Vagina (tissue), 2 donors: Measurements from ENCODE around the gene OR5D14.

ENCODE experiments used
- POLR2A ChIP-seq, 2 donors: fragments of 450-650 bp; IDR thresholded peaks; one replicate each; pipeline ENCODE4 v1.6.1; 2017; ENCODE audit warnings: antibody characterized with exemption in 2 of 2, mild to moderate bottlenecking in 2 of 2, moderate library complexity in 2 of 2
- POLR2AphosphoS5 ChIP-seq, 2 donors: sonication (generic); formaldehyde crosslinking; IDR thresholded peaks; one replicate each; pipeline ENCODE4 v1.9.0; 2017; ENCODE audit warnings: antibody characterized with exemption in 2 of 2, mild to moderate bottlenecking in 2 of 2, low read depth in 1 of 2; ENCODE audit not compliant: insufficient read depth in 1 of 2
- TF ChIP-seq, protein P1 (sequence below), 3 experiments: fragments of 450-650 bp in 2 of 3; fragments of 200-600 bp in 1 of 3; sonication (generic) in 1 of 3; IDR thresholded peaks; one replicate each; pipeline ENCODE4 v1.5.1; 2017 to 2019; ENCODE audit warnings: antibody characterized with exemption in 3 of 3, mild to moderate bottlenecking in 2 of 3, moderate library complexity in 2 of 3

DNA sequence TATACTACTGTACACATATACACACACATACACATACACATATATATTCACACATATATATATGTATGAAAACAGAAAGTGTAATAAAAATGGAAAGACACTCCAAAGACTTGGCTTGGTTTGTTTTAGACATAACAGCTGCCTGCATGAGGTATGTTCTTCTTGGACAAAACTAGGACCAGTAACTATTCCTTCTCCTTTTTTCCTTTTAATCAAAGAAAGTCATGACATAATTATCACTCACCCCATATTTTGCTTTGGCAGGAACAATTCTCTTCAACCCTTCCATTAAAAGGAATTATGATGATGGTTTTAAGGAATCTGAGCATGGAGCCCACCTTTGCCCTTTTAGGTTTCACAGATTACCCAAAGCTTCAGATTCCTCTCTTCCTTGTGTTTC is at the start of gene OR5D14:
- TF ChIP-seq, protein P1, sequence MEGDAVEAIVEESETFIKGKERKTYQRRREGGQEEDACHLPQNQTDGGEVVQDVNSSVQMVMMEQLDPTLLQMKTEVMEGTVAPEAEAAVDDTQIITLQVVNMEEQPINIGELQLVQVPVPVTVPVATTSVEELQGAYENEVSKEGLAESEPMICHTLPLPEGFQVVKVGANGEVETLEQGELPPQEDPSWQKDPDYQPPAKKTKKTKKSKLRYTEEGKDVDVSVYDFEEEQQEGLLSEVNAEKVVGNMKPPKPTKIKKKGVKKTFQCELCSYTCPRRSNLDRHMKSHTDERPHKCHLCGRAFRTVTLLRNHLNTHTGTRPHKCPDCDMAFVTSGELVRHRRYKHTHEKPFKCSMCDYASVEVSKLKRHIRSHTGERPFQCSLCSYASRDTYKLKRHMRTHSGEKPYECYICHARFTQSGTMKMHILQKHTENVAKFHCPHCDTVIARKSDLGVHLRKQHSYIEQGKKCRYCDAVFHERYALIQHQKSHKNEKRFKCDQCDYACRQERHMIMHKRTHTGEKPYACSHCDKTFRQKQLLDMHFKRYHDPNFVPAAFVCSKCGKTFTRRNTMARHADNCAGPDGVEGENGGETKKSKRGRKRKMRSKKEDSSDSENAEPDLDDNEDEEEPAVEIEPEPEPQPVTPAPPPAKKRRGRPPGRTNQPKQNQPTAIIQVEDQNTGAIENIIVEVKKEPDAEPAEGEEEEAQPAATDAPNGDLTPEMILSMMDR (IDR thresholded peaks at IDR 0.05) = no peak
- TF ChIP-seq POLR2AphosphoS5 (IDR thresholded peaks at IDR 0.05; ENCODE audit: insufficient read depth in 1 of 2, low read depth in 1 of 2) (no peak), POLR2A (IDR thresholded peaks at IDR 0.05) (no peak)
